SJSA1 (cell line): ENCODE measurements around the gene PPOX. TPM values are rescaled to one million over a fixed set of nuclear protein-coding genes. Genes with fewer than 3 reads are reported as not detected.

ENCODE experiments used
- DNase-seq, 2 experiments: peaks; one replicate each; pipeline ENCODE4 v3.0.0-alpha.2; 2015 to 2020; ENCODE audit warnings: low spot score in 2 of 2, low read depth in 1 of 2
- H3K27ac ChIP-seq: fragments of 250-450 bp; sonication (Bioruptor Pico); 2 replicates; pipeline ENCODE4 v1.5.1; 2020; ENCODE audit warnings: mild to moderate bottlenecking, moderate library complexity
- H3K27me3 ChIP-seq: fragments of 250-450 bp; sonication (Bioruptor Pico); replicated peaks from 2 replicates; pipeline ENCODE4 v1.5.1; 2020; ENCODE audit warnings: mild to moderate bottlenecking, moderate library complexity
- H3K36me3 ChIP-seq: fragments of 250-450 bp; sonication (Bioruptor Pico); 2 replicates; pipeline ENCODE4 v1.5.1; 2020; ENCODE audit warnings: mild to moderate bottlenecking
- H3K4me1 ChIP-seq: fragments of 250-450 bp; sonication (Bioruptor Pico); replicated peaks from 2 replicates; pipeline ENCODE4 v1.6.1; 2021; ENCODE audit warnings: mild to moderate bottlenecking
- H3K4me3 ChIP-seq: fragments of 250-450 bp; sonication (Bioruptor Pico); 2 replicates; pipeline ENCODE4 v1.5.1; 2020; ENCODE audit warnings: mild to moderate bottlenecking
- H3K9me3 ChIP-seq: fragments of 250-450 bp; sonication (Bioruptor Pico); replicated peaks from 2 replicates; pipeline ENCODE4 v1.5.1; 2020; ENCODE audit warnings: mild to moderate bottlenecking
- total RNA-seq: library from RNA; depleted of rRNA; stranded (reverse); fragments of >200 nt; shearing (Covaris generic); gene quantifications from 2 replicates; pipeline ENCODE4 v1.2.3, GENCODE V29; 2014

PPOX gene
- total RNA-seq, 1 experiment from 2014 or later: 8.9 TPM

- H3K36me3 ChIP-seq: peaks cover 18% of the 10 kb centered on the region
- peak in 1 of 2 experiments; percentile 15 for DNase-seq
- H3K9me3 ChIP-seq: no peaks in the 10 kb centered on the region
- no peaks in the 10 kb centered on the region for H3K27me3 ChIP-seq
- H3K27ac ChIP-seq: peak overlapping the region; percentile 77
- H3K4me3 ChIP-seq: peak overlapping the region; percentile 64; the same call in 1 of the 2 replicates
- peaks cover 25% of the 10 kb centered on the region for H3K4me1 ChIP-seq
These were observed 35.0 kb downstream of the PPOX start for GRCh38 chr1:161200992-161201835.

GRCh38 chr1:161201836-161202712 is 35.8 kb downstream of the PPOX start, which contains the start of gene NDUFS2:
TSS of gene NDUFS2 (plus strand) at chr1:161202367. CDS start at chr1:161202386, 19 bp downstream.
- DNase-seq: peak; percentile 95 to 99
- H3K9me3 ChIP-seq: no peaks in the 10 kb centered on the region
- H3K27ac ChIP-seq: peak within 1 kb of the TSS; percentile 77
- H3K4me3 ChIP-seq: peak within 1 kb of the TSS; percentile 64
- no peaks in the 10 kb centered on the region for H3K27me3 ChIP-seq
- peaks cover 27% of the 10 kb centered on the region for H3K36me3 ChIP-seq
- peaks cover 25% of the 10 kb centered on the region for H3K4me1 ChIP-seq

GRCh38 chr1:161206411-161207140 is 40.4 kb downstream of the PPOX start:
- H3K27me3 ChIP-seq: no peaks in the 10 kb centered on the region
- no peaks in the 10 kb centered on the region for H3K9me3 ChIP-seq
- no peak overlapping the region for H3K4me3 ChIP-seq
- H3K4me1 ChIP-seq: peaks cover 10% of the 10 kb centered on the region
- H3K27ac ChIP-seq: no peak overlapping the region
- peaks cover 64% of the 10 kb centered on the region for H3K36me3 ChIP-seq
- no peak for DNase-seq

- no peaks in the 10 kb centered on the region for H3K27me3 ChIP-seq
- no peak for DNase-seq
- no peaks in the 10 kb centered on the region for H3K9me3 ChIP-seq
- no peak overlapping the region for H3K4me3 ChIP-seq
- peaks cover 5% of the 10 kb centered on the region for H3K4me1 ChIP-seq
- H3K36me3 ChIP-seq: peaks cover 70% of the 10 kb centered on the region
- no peak overlapping the region for H3K27ac ChIP-seq
These were observed 40.9 kb downstream of the PPOX start for GRCh38 chr1:161207173-161207572.

- Histone ChIP-seq H3K27ac (no peak overlapping the region), H3K27me3 (no peaks in the 10 kb centered on the region), H3K36me3 (peaks cover 82% of the 10 kb centered on the region), H3K4me3 (no peak overlapping the region), H3K4me1 (no peaks in the 10 kb centered on the region), H3K9me3 (no peaks in the 10 kb centered on the region)
- peak; percentile 55 to 82 for DNase-seq
These were observed 43.7 kb downstream of the PPOX start for GRCh38 chr1:161209790-161210409.

- Histone ChIP-seq H3K27ac (no peak overlapping the region), H3K4me3 (no peak overlapping the region), H3K9me3 (no peaks in the 10 kb centered on the region), H3K36me3 (peaks cover 53% of the 10 kb centered on the region), H3K4me1 (no peaks in the 10 kb centered on the region), H3K27me3 (no peaks in the 10 kb centered on the region)
- no peak for DNase-seq
These were observed 48.1 kb downstream of the PPOX start for GRCh38 chr1:161214369-161214768.

GRCh38 chr1:161215076-161215475 is 48.9 kb downstream of the PPOX start, which contains the start of gene FCER1G:
TSS of gene FCER1G (plus strand) at chr1:161215295. CDS start at chr1:161215322, 27 bp downstream.
- DNase-seq: no peak
- Histone ChIP-seq H3K36me3 (peaks cover 46% of the 10 kb centered on the region), H3K27ac (no peak within 1 kb of the TSS), H3K27me3 (no peaks in the 10 kb centered on the region), H3K9me3 (no peaks in the 10 kb centered on the region), H3K4me1 (no peaks in the 10 kb centered on the region), H3K4me3 (no peak within 1 kb of the TSS)

GRCh38 chr1:161216945-161217712 is 50.9 kb downstream of the PPOX start:
- Histone ChIP-seq H3K4me1 (no peaks in the 10 kb centered on the region), H3K36me3 (peaks cover 25% of the 10 kb centered on the region), H3K9me3 (no peaks in the 10 kb centered on the region), H3K4me3 (no peak overlapping the region), H3K27me3 (no peaks in the 10 kb centered on the region), H3K27ac (no peak overlapping the region)
- no peak for DNase-seq

GRCh38 chr1:161217831-161218230 is 51.6 kb downstream of the PPOX start:
- Histone ChIP-seq H3K27ac (no peak overlapping the region), H3K4me3 (no peak overlapping the region), H3K27me3 (no peaks in the 10 kb centered on the region), H3K4me1 (no peaks in the 10 kb centered on the region), H3K9me3 (no peaks in the 10 kb centered on the region), H3K36me3 (peaks cover 18% of the 10 kb centered on the region)
- no peak for DNase-seq

GRCh38 chr1:161218301-161219077 is 52.3 kb downstream of the PPOX start:
- DNase-seq: no peak
- Histone ChIP-seq H3K4me1 (no peaks in the 10 kb centered on the region), H3K36me3 (peaks cover 12% of the 10 kb centered on the region), H3K9me3 (no peaks in the 10 kb centered on the region), H3K27me3 (no peaks in the 10 kb centered on the region), H3K27ac (no peak overlapping the region), H3K4me3 (no peak overlapping the region)

- peaks cover 4% of the 10 kb centered on the region for H3K36me3 ChIP-seq
- H3K27me3 ChIP-seq: no peaks in the 10 kb centered on the region
These were observed 53.1 kb downstream of the PPOX start for GRCh38 chr1:161219078-161219892.

More at GRCh38 chr1:161219078-161219892, 53.1 kb downstream of the PPOX start:
- Histone ChIP-seq H3K9me3 (no peaks in the 10 kb centered on the region), H3K4me3 (no peak overlapping the region), H3K4me1 (no peaks in the 10 kb centered on the region), H3K27ac (no peak overlapping the region)
- no peak for DNase-seq
